Measurements from ENCODE around the gene AFAP1L2.
A peak's percentile ranks its signal among the peaks of the same experiment; 100 is the strongest.

AFAP1L2 gene

GRCh38 chr10:114283091-114283490, 121.2 kb downstream of the AFAP1L2 start:
- TF ChIP-seq CREB1 (IDR thresholded peaks at IDR 0.05; ENCODE audit: low read depth) = no peak
- no peak for TF ChIP-seq EP300 (IDR thresholded peaks at IDR 0.05; ENCODE audit: borderline replicate concordance)
- TF ChIP-seq REST (IDR thresholded peaks at IDR 0.05; ENCODE audit: low read depth) = no peak
- no peak for TF ChIP-seq NFIC (IDR thresholded peaks at IDR 0.05)
- TF ChIP-seq FOXM1 (IDR thresholded peaks at IDR 0.05; ENCODE audit: borderline replicate concordance, low read depth) = no peak
- TF ChIP-seq TAF1 (IDR thresholded peaks at IDR 0.05; ENCODE audit: low read depth) = no peak
- TF ChIP-seq TCF12 (IDR thresholded peaks at IDR 0.05; ENCODE audit: low read depth) = no peak
- no peak for TF ChIP-seq EGR1 (IDR thresholded peaks at IDR 0.05)
- TF ChIP-seq RAD21 (IDR thresholded peaks at IDR 0.05; ENCODE audit: low read depth) = no peak
- TF ChIP-seq TEAD4 (IDR thresholded peaks at IDR 0.05) = no peak
- no peak for TF ChIP-seq CEBPB (IDR thresholded peaks at IDR 0.05)
- TF ChIP-seq ZBTB7A (IDR thresholded peaks at IDR 0.05; ENCODE audit: low read depth) = no peak
- no peak for TF ChIP-seq MAX (IDR thresholded peaks at IDR 0.05)
- TF ChIP-seq USF1 (IDR thresholded peaks at IDR 0.05) = no peak
- no peak for TF ChIP-seq YY1 (IDR thresholded peaks at IDR 0.05; ENCODE audit: low read depth)

- no peak for TF ChIP-seq EGR1 (IDR thresholded peaks at IDR 0.05)
- no peak for TF ChIP-seq MAX (IDR thresholded peaks at IDR 0.05)
- no peak for TF ChIP-seq REST (IDR thresholded peaks at IDR 0.05; ENCODE audit: low read depth)
- no peak for TF ChIP-seq FOXM1 (IDR thresholded peaks at IDR 0.05; ENCODE audit: borderline replicate concordance, low read depth)
- TF ChIP-seq TEAD4 (IDR thresholded peaks at IDR 0.05) = no peak
- no peak for TF ChIP-seq TAF1 (IDR thresholded peaks at IDR 0.05; ENCODE audit: low read depth)
- TF ChIP-seq EP300 (IDR thresholded peaks at IDR 0.05; ENCODE audit: borderline replicate concordance) = no peak
- no peak for TF ChIP-seq YY1 (IDR thresholded peaks at IDR 0.05; ENCODE audit: low read depth)
- TF ChIP-seq CREB1 (IDR thresholded peaks at IDR 0.05; ENCODE audit: low read depth) = no peak
- no peak for TF ChIP-seq RAD21 (IDR thresholded peaks at IDR 0.05; ENCODE audit: low read depth)
- TF ChIP-seq NFIC (IDR thresholded peaks at IDR 0.05) = no peak
- no peak for TF ChIP-seq USF1 (IDR thresholded peaks at IDR 0.05)
- no peak for TF ChIP-seq ZBTB7A (IDR thresholded peaks at IDR 0.05; ENCODE audit: low read depth)
- no peak for TF ChIP-seq TCF12 (IDR thresholded peaks at IDR 0.05; ENCODE audit: low read depth)
- TF ChIP-seq CEBPB (IDR thresholded peaks at IDR 0.05) = no peak
These were observed 121.8 kb downstream of the AFAP1L2 start for GRCh38 chr10:114282526-114282925.

- TF ChIP-seq RAD21 (IDR thresholded peaks at IDR 0.05; ENCODE audit: low read depth) (peak; percentile 16; the same call in 1 of the 2 replicates), FOXM1 (IDR thresholded peaks at IDR 0.05; ENCODE audit: borderline replicate concordance, low read depth) (no peak), TCF12 (IDR thresholded peaks at IDR 0.05; ENCODE audit: low read depth) (no peak), USF1 (IDR thresholded peaks at IDR 0.05) (no peak), YY1 (IDR thresholded peaks at IDR 0.05; ENCODE audit: low read depth) (no peak), MAX (IDR thresholded peaks at IDR 0.05) (no peak), NFIC (IDR thresholded peaks at IDR 0.05) (no peak)
These were observed 122.8 kb downstream of the AFAP1L2 start for GRCh38 chr10:114281461-114281860.

GRCh38 chr10:114281006-114281405, 123.3 kb downstream of the AFAP1L2 start:
- TF ChIP-seq TAF1 (IDR thresholded peaks at IDR 0.05; ENCODE audit: low read depth) (no peak), CREB1 (IDR thresholded peaks at IDR 0.05; ENCODE audit: low read depth) (no peak), NFIC (IDR thresholded peaks at IDR 0.05) (no peak), TCF12 (IDR thresholded peaks at IDR 0.05; ENCODE audit: low read depth) (no peak), TEAD4 (IDR thresholded peaks at IDR 0.05) (no peak), EP300 (IDR thresholded peaks at IDR 0.05; ENCODE audit: borderline replicate concordance) (no peak), USF1 (IDR thresholded peaks at IDR 0.05) (no peak), ZBTB7A (IDR thresholded peaks at IDR 0.05; ENCODE audit: low read depth) (no peak), MAX (IDR thresholded peaks at IDR 0.05) (no peak), REST (IDR thresholded peaks at IDR 0.05; ENCODE audit: low read depth) (no peak), YY1 (IDR thresholded peaks at IDR 0.05; ENCODE audit: low read depth) (no peak), EGR1 (IDR thresholded peaks at IDR 0.05) (no peak), FOXM1 (IDR thresholded peaks at IDR 0.05; ENCODE audit: borderline replicate concordance, low read depth) (no peak), CEBPB (IDR thresholded peaks at IDR 0.05) (no peak)
